ENCODE results near the gene ADGRG4.
A peak's percentile ranks its signal among the peaks of the same experiment; 100 is the strongest.
"Not testable (repeated sequence)": the region's sequence is repeated elsewhere in the genome, so short reads cannot be mapped to it uniquely, and the experiment has no call there.

The ADGRG4 gene

DNA sequence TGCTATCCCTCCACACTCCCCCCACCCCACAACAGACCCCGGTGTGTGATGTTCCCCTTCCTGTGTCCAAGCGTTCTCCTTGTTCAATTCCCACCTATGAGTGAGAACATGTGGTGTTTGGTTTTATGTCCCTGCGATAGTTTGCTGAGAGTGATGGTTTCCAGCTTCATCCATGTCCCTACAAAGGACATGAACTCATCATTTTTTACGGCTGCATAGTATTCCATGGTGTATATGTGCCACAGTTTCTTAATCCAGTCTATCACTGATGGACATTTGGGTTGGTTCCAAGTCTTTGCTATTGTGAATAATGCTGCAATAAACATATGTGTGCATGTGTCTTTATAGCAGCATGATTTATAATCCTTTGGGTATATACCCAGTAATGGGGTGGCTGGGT, at the start of gene ADGRG4:
TSS of gene ADGRG4 (plus strand) at position 243 of the 400 bp plus-strand sequence. CDS start 7,815 bp downstream, outside the sequence.
- not testable (repeated sequence) for H3K4me3 Mint-ChIP-seq; H3K4me1 Mint-ChIP-seq (ENCODE audit: low read depth); H3K27ac Mint-ChIP-seq; H3K36me3 Mint-ChIP-seq (ENCODE audit: low read depth); H3K27me3 Mint-ChIP-seq; H3K9me3 Mint-ChIP-seq

DNA sequence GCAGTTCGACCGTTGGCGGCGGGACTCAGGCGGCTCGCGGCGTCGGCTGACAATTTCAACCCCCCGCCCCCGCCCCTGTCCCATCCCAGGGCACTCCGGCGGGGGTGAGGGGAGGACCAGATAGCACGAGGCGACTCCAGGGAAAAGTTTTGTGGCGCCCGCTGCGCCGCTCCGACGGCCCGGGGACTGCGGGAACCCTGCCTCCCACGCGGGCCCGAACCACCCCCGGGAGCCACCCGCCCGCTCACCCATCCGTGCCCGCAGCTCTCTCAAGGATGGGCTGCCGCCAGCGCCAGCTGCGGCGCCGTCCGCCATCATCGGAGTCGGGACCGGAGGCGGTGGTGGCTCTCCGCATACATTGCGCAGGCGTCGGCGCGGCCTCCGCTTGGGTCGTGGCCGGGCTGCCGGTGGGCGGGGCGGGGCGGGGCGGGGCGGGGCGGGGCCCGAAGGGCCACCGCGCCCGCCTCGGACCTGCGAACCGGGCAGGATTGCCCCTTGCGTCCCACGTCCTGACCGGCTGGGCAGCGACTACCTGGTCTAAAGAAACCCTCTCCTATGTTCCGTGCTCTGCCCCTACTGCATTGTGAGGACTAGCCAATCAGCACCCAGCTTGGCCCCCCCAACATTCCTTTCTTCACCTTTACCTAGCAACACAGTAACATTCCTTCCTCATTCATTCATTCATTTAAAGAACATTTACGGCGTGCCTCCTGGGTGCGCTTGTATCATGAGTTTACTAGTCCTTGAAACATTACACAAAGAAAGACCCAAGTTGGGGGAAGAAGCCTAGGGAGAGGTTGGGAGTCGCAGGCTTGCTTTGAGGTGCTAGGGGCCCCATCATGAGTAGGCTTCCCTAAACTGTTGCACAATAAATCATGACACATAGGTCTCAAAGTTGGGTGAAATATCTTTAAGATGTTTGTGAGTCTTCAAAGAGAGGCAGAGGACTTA, 49.4 kb upstream of the ADGRG4 start, which contains the start of gene MAP7D3:
TSS of gene MAP7D3 (minus strand) at position 360 of the 951 bp plus-strand sequence. CDS start at position 318, 42 bp downstream.
- H3K27me3 Mint-ChIP-seq = no peaks in the 10 kb centered on the region
- peak within 1 kb of the TSS; percentile 87 for H3K4me3 Mint-ChIP-seq
- no peaks in the 10 kb centered on the region for H3K9me3 Mint-ChIP-seq
- H3K36me3 Mint-ChIP-seq (ENCODE audit: low read depth) = peaks cover 2% of the 10 kb centered on the region
- H3K4me1 Mint-ChIP-seq (ENCODE audit: low read depth) = peaks cover 15% of the 10 kb centered on the region
- peak within 1 kb of the TSS; percentile 85 for H3K27ac Mint-ChIP-seq

GRCh38 chrX:136255541-136255940, 45.2 kb upstream of the ADGRG4 start:
- H3K27ac Mint-ChIP-seq = no peak overlapping the region
- no peaks in the 10 kb centered on the region for H3K9me3 Mint-ChIP-seq
- H3K27me3 Mint-ChIP-seq = no peaks in the 10 kb centered on the region
- no peaks in the 10 kb centered on the region for H3K36me3 Mint-ChIP-seq (ENCODE audit: low read depth)
- peaks cover 19% of the 10 kb centered on the region for H3K4me1 Mint-ChIP-seq (ENCODE audit: low read depth)
- no peak overlapping the region for H3K4me3 Mint-ChIP-seq

DNA sequence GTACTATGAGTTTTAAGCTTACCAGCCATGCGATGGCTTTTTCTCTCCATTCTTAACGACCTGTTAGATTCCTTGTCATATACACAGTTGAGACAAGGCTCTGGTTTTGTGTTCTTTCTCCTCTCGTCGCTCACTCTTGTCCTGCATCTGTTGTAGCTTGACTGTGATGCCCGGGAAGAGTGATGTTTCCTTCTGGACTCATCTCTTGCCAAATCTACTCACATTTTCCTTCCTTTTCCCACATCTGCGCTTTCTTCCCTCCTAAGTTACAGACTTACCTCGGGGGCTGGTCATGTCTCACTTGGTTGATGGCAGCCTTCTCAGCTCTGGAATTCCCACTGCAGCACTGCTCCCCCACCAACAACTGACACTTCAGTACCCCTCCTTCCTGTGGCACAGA, 44.7 kb upstream of the ADGRG4 start:
- Mint-ChIP-seq H3K27ac (no peak overlapping the region), H3K27me3 (no peaks in the 10 kb centered on the region), H3K9me3 (no peaks in the 10 kb centered on the region), H3K4me3 (no peak overlapping the region), H3K36me3 (ENCODE audit: low read depth) (no peaks in the 10 kb centered on the region), H3K4me1 (ENCODE audit: low read depth) (peaks cover 22% of the 10 kb centered on the region)

DNA sequence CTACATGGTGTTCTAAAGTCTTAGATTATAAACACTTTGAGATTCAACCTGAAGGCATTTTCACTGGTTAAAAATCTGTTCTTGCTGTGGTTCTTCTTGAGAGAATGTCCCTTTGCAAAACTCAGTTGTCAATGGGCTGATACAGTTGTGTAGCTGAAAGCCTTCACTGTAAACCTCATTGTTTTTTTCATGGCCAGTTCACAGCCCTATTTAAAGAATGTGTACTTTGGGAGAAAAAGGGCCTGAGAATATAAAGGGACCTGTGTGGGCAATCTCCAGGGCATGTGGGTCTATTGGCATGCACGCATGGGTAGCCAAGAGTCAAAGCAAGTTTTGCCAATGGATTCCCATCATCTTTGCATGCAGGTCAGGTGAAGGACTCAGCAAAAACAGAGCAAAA, 41.8 kb upstream of the ADGRG4 start:
- Mint-ChIP-seq H3K4me3 (no peak overlapping the region), H3K4me1 (ENCODE audit: low read depth) (peaks cover 18% of the 10 kb centered on the region), H3K36me3 (ENCODE audit: low read depth) (no peaks in the 10 kb centered on the region), H3K9me3 (no peaks in the 10 kb centered on the region), H3K27me3 (no peaks in the 10 kb centered on the region), H3K27ac (no peak overlapping the region)

GRCh38 chrX:136259543-136259942, 41.2 kb upstream of the ADGRG4 start:
- Mint-ChIP-seq H3K36me3 (ENCODE audit: low read depth) (no peaks in the 10 kb centered on the region), H3K4me3 (no peak overlapping the region), H3K27ac (peak overlapping the region; percentile 77), H3K9me3 (no peaks in the 10 kb centered on the region), H3K27me3 (no peaks in the 10 kb centered on the region), H3K4me1 (ENCODE audit: low read depth) (peaks cover 18% of the 10 kb centered on the region)

GRCh38 chrX:136260776-136261175, 40.0 kb upstream of the ADGRG4 start:
- H3K4me1 Mint-ChIP-seq (ENCODE audit: low read depth) = peaks cover 18% of the 10 kb centered on the region

GRCh38 chrX:136261321-136261720, 39.4 kb upstream of the ADGRG4 start:
- no peak overlapping the region for H3K27ac Mint-ChIP-seq
- H3K4me3 Mint-ChIP-seq = no peak overlapping the region
- no peaks in the 10 kb centered on the region for H3K27me3 Mint-ChIP-seq
- no peaks in the 10 kb centered on the region for H3K9me3 Mint-ChIP-seq
- peaks cover 18% of the 10 kb centered on the region for H3K4me1 Mint-ChIP-seq (ENCODE audit: low read depth)
- no peaks in the 10 kb centered on the region for H3K36me3 Mint-ChIP-seq (ENCODE audit: low read depth)

More at GRCh38 chrX:136260776-136261175, 40.0 kb upstream of the ADGRG4 start:
- Mint-ChIP-seq H3K36me3 (ENCODE audit: low read depth) (no peaks in the 10 kb centered on the region), H3K4me3 (no peak overlapping the region), H3K27me3 (no peaks in the 10 kb centered on the region), H3K27ac (no peak overlapping the region), H3K9me3 (no peaks in the 10 kb centered on the region)

DNA sequence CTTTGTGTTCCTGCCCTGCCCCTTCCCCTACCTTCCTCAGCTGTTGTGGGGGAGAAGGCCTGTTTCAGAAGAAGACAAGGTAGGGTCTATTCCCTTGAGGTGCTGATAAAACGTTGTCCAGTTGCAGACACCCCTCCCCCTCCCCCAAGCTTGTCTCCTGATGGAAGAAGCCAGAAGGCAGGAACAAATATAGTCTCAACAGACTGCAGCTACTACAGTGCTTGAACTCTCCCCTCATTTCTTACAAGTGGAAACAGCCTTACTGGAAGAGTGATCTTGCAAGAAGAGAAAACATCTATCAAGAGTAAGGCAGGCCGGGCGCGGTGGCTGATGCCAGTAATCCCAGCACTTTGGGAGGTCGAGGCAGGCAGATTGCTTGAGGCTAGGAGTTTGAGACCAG, 38.5 kb upstream of the ADGRG4 start:
- Mint-ChIP-seq H3K27me3 (no peaks in the 10 kb centered on the region), H3K9me3 (no peaks in the 10 kb centered on the region), H3K27ac (no peak overlapping the region), H3K4me3 (no peak overlapping the region), H3K4me1 (ENCODE audit: low read depth) (peaks cover 18% of the 10 kb centered on the region), H3K36me3 (ENCODE audit: low read depth) (no peaks in the 10 kb centered on the region)

- no peak overlapping the region for H3K4me3 Mint-ChIP-seq
- peaks cover 18% of the 10 kb centered on the region for H3K4me1 Mint-ChIP-seq (ENCODE audit: low read depth)
- no peaks in the 10 kb centered on the region for H3K36me3 Mint-ChIP-seq (ENCODE audit: low read depth)
- H3K27ac Mint-ChIP-seq = no peak overlapping the region
- H3K27me3 Mint-ChIP-seq = no peaks in the 10 kb centered on the region
- no peaks in the 10 kb centered on the region for H3K9me3 Mint-ChIP-seq
Measured at GRCh38 chrX:136262812-136263315, 37.9 kb upstream of the ADGRG4 start.

- no peaks in the 10 kb centered on the region for H3K27me3 Mint-ChIP-seq
- H3K9me3 Mint-ChIP-seq = no peaks in the 10 kb centered on the region
- H3K36me3 Mint-ChIP-seq (ENCODE audit: low read depth) = no peaks in the 10 kb centered on the region
- no peak overlapping the region for H3K4me3 Mint-ChIP-seq
- no peaks in the 10 kb centered on the region for H3K4me1 Mint-ChIP-seq (ENCODE audit: low read depth)
- no peak overlapping the region for H3K27ac Mint-ChIP-seq
Measured at GRCh38 chrX:136266828-136267227, 33.9 kb upstream of the ADGRG4 start.

GRCh38 chrX:136268051-136269048, 32.4 kb upstream of the ADGRG4 start:
- H3K4me3 Mint-ChIP-seq = no peak overlapping the region
- H3K27ac Mint-ChIP-seq = no peak overlapping the region
- no peaks in the 10 kb centered on the region for H3K27me3 Mint-ChIP-seq
- no peaks in the 10 kb centered on the region for H3K9me3 Mint-ChIP-seq
- no peaks in the 10 kb centered on the region for H3K36me3 Mint-ChIP-seq (ENCODE audit: low read depth)
- no peaks in the 10 kb centered on the region for H3K4me1 Mint-ChIP-seq (ENCODE audit: low read depth)

- Mint-ChIP-seq H3K27me3 (no peaks in the 10 kb centered on the region), H3K36me3 (ENCODE audit: low read depth) (no peaks in the 10 kb centered on the region), H3K9me3 (no peaks in the 10 kb centered on the region), H3K27ac (no peak overlapping the region), H3K4me3 (no peak overlapping the region), H3K4me1 (ENCODE audit: low read depth) (no peaks in the 10 kb centered on the region)
Measured at GRCh38 chrX:136269921-136270320, 30.8 kb upstream of the ADGRG4 start.

- no peak overlapping the region for H3K4me3 Mint-ChIP-seq
- no peaks in the 10 kb centered on the region for H3K9me3 Mint-ChIP-seq
- H3K4me1 Mint-ChIP-seq (ENCODE audit: low read depth) = no peaks in the 10 kb centered on the region
- H3K27me3 Mint-ChIP-seq = no peaks in the 10 kb centered on the region
- no peak overlapping the region for H3K27ac Mint-ChIP-seq
- H3K36me3 Mint-ChIP-seq (ENCODE audit: low read depth) = no peaks in the 10 kb centered on the region
Measured at GRCh38 chrX:136271300-136271699, 29.5 kb upstream of the ADGRG4 start.
